ENCODE results near the gene FAT1. TPM values are rescaled to one million over a fixed set of nuclear protein-coding genes. Genes with fewer than 3 reads are reported as not detected.

The FAT1 gene
- total RNA-seq, 1 donor from 2014 or later = 0.90 TPM

DNA sequence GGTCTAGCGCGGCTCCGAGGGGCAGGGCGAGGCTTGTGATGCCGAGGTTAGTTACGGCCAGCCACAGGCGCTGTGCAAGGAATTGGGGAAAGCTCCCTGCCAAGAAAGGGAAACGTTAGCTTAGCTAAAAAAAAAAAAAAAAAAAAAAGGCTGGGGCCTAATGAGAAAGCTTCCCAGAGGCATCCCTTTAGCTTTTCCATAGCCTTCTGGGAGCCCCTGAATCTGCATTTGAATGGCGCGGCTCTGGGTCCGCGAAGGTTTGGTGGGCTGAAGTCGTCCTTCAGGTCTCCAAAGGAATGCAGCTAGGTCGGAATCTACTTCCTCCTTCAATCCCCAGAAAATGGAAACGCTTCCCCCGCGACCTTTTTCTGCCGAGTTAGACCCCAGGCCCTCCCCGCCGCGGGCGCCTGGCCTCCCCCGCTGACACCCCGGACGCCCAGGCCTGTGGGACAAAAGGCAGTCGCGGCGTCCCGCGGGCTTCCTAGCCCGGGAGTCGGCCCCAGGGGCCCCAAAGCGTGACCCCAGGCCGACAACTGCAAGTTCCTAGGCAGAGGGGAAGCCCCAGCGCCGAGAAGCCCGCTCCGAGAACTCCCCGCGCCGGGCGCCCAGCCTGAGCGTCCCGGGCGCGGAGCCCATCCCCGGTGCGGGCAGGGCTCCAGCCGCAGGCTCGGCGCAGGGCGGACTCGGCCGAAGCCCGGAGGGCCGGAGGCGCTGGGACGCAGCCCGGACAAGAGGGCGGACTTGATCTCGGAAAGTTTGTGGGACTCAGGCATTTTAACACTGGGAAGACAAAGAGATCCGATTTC is 605 bp upstream of the FAT1 start:
- DNase-seq (ENCODE audit: low read depth in 2 of 2) = peak in 1 of 2 donors; percentile 1

DNA sequence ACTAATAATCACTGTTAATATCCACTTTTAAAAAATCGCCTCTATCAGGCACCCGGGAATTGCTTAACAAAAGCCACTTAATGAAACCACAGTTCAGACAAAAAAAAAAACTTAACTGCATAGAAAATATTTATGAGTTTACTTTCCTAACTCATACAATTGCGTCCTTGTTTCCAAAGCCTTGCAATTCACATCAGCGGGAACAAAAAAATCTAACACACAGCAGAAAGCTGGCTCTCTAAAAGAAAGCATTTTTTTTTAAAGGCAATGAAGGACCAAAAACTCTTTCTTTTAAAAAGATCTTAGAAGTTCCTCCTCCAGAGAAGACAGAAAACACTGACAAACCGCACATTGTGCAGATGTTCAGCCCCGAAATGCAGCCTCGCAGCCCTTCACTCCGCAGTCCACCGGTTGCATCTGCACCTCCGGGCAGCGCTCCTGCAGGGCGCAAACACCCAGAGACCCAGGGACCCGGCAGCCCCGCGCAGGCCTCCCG is 812 bp downstream of the FAT1 start:
- peak in 1 of 2 donors; percentile 1 for DNase-seq (ENCODE audit: low read depth in 2 of 2)

DNA sequence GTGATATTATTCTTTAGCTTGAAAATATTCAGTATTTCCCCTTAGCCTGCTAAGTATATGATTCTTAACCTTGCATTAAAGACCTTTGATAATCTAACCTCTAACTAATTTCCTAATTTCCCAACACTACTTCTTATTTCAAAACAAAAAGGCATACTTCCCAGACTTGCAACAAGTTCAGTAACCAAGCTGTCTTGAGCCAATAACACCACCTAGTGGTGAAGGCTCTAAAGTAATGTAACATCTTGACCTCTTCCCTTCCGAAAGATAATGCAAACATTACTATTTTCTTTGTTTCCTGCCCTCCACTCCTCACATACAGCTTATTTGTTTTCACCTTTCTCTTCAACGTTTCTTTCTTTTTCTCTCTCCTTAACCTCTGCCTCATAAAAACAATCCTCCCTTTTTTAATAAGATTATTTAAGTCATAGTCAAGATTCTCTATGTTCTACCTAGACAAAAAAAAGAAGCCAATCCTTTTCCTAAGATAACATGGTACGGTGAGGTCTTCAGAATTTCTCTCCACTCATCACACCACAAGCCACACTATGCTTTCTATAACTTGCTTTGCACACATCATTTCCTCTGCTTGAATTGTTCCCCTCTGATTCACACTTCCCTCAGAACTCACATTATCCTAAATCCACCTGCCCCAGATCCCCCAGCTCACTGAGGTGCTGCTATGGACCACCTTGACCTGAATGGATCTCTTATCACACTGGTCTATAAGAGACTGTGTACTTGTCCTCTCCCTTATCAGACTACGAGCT is 3.5 kb downstream of the FAT1 start:
- peak in 1 of 2 donors; percentile 15 for DNase-seq (ENCODE audit: low read depth in 2 of 2)

DNA sequence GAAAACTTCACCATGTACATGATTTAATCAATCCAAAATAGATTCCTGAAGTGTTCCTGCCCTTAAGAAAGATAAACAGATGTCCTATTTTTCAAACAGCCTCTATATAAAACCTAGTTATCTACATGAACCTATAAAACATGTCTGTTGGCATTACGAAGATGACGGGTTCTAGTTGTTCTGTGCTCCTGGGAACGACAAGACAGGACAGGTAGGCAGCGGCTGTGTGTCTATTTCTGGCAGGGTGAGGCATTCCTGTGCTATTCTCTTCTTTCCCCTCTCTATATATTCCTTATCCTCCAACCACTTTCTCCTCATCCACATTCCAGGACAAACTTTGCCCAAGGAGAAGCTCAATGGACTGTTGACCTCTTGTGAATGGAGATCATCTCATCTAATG is 6.1 kb downstream of the FAT1 start:
- DNase-seq (ENCODE audit: low read depth in 2 of 2) = no peak

DNA sequence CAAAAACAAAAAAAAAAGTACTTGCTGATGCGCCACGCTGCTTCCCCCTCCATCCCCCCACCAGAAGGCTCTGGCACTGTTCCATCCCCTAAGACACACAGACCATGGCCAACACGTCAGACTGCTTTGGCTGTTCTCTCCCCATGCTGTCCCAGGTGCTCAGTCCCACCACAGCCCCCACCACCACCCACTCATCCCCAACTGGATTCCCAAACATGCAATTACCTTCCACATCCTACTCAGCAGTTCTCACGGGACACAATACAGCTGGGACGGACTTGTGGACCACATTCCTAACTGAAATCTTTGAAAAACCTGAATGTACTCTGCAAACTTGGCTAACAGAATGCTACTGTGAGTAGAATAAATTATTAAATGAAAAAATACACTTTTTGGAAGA is 8.6 kb downstream of the FAT1 start:
- no peak for DNase-seq (ENCODE audit: low read depth in 2 of 2)

DNA sequence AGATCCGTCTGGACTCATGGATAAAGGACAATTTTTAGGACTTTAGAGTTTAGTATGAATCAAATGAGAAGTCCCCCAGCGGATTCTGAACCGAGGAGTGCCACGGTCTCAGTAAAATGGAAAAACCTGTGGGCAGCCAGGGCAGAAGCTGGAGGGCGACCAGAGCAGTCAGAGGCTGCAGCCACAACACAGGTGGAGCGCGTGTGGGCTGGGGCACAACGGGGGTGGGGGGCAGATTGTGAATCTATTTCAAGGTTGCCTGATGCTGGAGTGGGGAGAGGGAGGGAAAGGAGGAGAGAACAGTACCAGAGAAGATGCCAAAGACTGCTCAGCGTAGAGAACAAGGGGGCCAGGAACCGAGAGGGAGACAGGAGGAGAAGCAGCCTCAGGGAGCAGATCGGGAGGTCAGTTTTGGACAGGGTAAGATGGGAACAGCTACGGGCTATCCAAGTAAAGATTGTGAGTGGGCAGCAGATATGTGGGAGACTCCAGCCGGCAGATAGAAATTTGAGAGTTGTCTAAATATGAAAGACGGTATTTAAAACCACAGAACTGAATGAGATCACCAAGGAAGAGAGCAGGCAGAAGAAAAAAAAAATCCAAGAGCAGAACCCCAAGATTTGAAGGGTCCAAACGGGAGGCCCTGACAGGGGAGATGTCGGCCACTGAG is 9.5 kb downstream of the FAT1 start:
- no peak for DNase-seq (ENCODE audit: low read depth in 2 of 2)

DNA sequence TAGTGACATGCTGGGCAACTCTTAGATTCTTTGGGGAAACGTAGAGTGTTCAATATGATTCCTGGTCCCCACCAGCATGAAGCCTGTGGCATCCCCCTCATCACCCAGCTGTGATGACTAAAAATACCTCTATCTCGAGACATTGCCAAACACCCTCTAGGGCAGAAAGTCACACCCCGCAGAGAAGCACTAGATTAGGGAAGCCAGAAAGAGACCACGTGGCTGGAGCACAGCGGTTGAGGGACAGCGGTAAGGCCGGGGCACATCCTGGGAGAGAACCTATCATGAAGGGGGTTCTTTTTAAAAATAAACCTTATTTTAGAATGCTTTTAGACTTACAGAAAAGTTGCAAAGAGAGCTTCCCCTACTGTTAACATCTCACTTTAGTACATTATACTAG is 11.0 kb downstream of the FAT1 start:
- DNase-seq (ENCODE audit: low read depth in 2 of 2) = no peak

DNA sequence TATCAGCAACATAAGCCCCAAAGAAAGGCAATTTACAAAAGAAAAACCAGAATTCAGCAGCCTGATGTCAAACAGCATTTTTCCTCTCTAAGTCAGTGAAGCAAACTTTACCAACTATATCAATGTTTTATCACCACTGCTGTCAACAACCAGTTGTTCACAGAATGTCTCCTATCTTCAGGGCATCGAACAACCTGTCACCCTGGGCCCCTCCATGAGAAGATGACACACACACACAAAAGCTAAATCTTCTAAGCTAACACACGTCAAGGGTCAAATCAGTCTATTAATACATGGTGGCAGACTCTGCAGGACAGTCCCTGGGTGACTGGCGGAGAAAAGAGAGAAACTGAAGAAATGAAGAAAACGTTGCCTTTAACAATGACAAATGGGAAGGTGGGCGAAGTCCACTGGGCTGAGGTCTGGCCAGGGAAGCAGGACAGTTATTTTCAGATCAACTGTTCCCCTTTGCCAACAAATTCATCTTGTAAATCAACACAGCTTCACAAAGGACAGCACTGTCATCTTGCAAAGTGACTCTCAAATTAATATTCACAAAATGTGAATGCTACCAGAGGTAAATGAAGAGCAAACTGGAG is 13.0 kb downstream of the FAT1 start:
- no peak for DNase-seq (ENCODE audit: low read depth in 2 of 2)

DNA sequence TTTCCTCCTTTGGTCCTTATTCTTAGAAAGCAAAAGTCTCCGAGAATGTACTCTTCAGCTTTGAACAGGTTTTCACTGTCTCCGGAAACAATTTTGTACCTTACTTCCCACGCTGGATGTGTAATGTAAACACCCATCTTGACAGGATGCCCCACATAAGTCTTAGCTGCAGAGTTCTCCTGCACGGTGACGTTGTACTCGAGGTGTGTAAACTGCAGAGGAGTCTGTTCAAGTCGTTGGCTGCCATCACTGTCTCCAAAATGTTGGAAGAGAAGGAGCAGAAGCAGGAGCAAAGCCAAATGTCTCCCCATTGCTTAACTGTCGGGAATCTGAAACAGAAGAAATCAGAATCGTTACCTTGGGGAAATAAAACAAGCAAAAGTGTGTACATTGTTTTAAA is 14.1 kb downstream of the FAT1 start:
- DNase-seq (ENCODE audit: low read depth in 2 of 2) = no peak

DNA sequence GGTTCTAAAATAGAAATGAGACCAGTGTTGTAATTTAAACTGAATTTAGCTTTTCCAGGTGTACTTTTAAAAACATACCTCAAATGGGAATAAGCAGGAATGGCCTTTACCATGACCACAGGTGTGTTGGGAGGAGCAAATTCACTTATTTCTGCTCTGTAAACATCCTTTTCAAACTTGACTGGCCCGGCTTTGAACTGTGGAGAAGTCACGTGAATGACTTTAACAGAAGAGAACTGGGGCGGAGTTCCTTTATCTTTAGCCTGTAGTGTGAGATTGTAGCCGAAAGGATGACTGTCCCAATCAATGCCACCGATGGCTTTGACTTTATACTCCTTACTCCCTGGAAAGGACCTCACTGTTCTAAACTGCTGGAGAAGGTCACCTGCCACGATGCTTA is 15.1 kb downstream of the FAT1 start:
- DNase-seq (ENCODE audit: low read depth in 2 of 2) = no peak

DNA sequence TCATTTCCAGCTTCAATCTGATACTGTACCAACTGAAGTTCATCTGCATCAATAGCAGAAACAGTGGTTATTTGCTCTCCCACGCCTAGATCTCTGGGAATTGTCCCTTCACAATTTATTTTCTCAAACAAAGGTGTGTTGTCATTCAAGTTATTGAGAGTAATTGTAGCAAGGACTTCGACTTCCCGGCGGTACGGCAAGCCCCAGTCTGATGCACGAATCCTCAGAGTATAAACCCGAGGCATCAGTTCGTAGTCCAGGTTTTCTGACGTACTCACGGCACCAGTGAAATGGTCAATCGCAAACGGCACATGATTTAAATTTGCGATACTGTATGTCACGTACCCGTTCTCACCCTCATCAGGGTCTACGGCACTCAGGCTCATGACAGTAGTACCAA is 15.7 kb downstream of the FAT1 start:
- no peak for DNase-seq (ENCODE audit: low read depth in 2 of 2)

DNA sequence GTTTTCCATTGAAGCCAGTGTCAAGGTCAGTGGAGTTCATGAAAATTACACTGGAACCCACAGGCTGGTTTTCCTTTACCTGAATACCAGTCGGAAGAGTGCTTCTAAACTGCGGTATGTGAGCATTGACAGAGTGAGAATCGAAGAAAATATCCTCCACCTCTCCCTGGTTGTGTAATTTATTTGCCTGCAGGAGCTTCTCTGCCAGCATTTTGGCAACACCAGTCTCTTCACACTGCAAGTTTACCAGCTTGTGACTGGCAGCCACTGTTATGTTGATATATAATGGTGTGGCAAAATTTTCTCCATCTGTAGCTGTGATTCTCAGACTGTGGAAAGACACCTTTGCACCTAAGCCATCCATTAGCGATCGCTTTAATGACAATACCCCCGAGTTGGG is 16.1 kb downstream of the FAT1 start:
- DNase-seq (ENCODE audit: low read depth in 2 of 2) = no peak

DNA sequence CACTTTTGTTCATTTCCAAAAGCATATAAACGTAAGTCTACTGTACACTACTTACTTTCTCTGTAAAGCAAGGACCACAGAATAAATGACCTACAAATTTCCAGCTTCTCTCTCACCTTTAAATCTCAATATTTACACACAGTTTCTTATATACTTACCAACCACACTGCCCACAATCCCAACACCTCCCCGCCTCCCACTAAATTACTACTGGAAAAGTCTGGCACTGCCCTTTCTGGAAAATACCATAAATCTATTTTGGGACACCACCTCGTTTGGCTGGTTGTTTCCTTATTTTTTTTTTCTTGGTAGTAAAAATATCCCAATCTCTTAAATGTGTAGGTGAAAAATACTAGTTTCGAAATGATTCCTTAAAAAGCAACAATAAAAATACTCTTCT is 19.6 kb downstream of the FAT1 start:
- no peak for DNase-seq (ENCODE audit: low read depth in 2 of 2)

DNA sequence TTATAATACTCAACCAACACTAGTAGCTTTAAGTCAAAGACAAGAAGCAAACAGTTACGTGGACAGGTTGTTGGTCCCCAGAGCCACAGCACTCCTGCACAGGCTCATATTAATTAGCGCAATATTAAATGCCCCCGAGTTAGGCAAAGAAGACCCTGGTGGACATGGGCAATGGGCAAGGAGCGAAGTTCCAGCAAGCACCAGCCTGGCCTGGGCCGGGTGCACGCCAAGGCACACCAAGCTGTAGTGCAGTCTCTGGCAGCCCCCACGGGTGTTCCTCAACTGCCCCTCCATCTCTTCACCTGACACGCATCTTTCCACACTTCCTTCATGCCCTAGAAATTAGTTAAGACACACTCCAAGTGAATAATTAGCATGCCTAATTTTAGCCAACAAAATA is 20.1 kb downstream of the FAT1 start:
- no peak for DNase-seq (ENCODE audit: low read depth in 2 of 2)

DNA sequence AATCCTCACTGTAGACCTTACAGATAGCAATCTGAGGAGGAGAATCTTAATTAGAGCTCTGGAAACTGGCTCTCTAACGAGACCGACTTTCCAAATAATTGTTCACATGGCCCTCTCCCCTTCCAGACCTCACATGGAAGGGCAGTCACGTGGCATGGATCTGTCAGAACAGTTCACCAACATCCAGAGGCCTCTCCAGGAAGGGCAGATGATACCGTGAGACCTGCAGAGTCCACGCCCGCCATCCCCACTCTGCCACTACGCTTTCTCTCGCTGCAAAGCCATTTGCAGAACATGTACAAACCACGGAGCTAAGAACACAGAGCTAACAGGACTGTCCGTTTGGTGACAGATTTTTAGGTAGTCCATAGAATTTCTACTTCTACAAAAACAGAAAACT is 20.7 kb downstream of the FAT1 start:
- no peak for DNase-seq (ENCODE audit: low read depth in 2 of 2)

DNA sequence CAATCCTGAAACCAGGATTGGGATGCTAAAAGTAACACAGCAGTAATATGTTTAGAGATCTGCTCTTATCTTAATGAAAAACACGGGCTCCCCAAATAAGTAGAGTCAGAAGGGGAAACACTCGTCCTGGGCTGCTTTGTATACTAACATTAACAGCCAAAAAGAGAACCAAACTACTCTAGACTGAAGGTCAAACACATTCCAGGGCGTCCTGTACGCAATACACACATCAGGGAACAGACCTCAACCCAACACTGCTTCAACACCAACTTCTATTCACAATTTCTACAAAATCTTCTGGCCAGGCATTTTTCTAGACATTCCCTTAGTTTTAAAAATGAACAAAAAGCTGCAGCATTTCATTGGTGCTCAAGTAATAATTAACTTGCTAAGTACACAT is 21.4 kb downstream of the FAT1 start:
- no peak for DNase-seq (ENCODE audit: low read depth in 2 of 2)

DNA sequence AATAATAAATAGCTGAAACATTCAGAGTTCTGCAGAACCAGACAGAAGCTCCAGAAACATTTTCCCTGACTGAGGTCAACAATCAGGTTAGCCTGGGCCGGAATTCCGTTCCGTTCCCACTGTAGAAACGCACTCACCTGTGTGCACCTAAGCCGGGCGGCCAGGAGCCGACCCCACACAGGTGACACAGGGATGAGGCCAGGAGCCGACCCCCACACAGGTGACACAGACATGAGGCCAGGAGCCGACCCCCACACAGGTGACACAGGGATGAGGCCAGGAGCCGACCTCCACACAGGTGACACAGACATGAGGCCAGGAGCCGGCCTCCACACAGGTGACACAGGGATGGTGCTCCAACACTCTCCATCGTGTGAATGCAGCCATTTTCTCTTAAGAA is 21.9 kb downstream of the FAT1 start:
- no peak for DNase-seq (ENCODE audit: low read depth in 2 of 2)

DNA sequence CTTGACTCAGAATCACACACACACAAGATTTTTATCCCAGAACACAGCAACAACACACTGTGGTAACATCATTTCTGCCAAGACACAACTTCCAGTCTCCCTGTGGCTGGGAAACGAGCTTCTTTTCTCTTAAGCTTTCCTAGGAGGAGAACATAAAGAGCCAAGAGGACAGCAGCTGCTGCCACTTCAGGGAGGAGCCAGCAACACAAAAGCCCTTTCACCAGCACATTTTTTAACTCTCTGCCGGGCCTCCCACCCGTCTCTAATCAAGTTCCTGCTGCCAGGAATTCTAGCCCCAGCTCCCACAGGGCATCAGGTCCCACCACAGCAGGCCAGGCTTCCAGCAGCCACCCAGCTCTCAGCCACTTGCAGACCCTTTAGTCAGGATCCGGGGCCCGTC is 22.4 kb downstream of the FAT1 start:
- DNase-seq (ENCODE audit: low read depth in 2 of 2) = no peak

DNA sequence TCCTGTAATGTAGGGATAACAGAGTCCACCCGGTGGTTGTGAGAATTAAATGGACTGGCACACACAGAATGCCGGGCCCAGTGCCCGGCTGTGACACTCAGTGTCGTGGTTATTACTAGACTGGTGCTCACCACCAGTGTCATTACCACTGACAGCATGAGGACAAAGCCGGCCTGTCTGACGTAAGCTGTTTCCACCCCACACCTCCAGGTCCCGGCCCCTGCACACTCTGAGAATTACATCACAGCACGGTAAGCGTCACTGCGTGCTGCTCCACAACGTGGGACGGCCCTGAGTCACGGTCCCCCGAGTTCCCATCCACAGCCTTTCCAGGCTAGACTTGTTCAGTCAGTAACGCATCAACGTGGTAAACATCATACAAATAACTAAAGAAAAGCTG is 22.9 kb downstream of the FAT1 start:
- DNase-seq (ENCODE audit: low read depth in 2 of 2) = no peak

DNA sequence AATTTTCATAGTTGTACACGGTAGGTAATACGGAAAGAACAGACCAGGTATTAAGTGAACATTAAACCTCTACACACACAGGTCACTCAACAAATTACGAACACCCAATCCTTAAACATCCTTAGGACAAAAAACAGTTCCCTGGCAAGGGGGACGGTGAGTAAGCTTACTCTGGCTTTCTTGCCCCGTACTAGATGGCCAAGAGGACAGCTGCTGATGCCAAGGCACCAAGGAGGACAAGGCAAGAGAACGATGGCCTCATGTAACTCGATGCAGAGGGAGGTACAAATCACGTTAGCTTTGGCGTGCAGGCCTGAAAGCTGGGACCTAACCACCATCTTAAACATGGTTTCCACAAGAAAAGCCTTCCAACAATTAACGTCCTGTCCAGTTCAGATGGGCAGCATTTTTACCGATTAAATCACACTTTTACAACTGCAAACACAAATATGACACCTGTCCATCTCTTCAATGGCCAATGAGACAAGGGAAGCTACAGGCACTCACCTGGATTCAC is 23.7 kb downstream of the FAT1 start:
- no peak for DNase-seq (ENCODE audit: low read depth in 2 of 2)

DNA sequence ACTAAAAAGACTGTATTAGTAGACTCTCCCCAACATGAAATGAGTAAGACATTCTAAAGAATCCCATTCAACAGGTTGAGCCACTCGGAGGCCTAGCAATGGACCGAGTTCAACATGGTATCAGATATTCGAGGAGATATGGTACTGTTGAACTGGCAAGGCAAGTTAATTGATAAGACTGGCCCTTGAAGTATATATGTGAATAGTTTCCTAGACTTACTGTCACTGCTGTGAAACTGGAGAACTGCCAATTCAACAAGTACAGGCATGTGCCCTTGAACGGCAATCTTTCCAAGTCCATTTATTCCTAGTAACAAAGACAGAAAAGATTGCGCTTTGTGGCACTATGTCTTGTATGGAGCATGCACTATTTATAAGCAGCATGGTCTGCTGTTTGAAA is 24.4 kb downstream of the FAT1 start:
- no peak for DNase-seq (ENCODE audit: low read depth in 2 of 2)

DNA sequence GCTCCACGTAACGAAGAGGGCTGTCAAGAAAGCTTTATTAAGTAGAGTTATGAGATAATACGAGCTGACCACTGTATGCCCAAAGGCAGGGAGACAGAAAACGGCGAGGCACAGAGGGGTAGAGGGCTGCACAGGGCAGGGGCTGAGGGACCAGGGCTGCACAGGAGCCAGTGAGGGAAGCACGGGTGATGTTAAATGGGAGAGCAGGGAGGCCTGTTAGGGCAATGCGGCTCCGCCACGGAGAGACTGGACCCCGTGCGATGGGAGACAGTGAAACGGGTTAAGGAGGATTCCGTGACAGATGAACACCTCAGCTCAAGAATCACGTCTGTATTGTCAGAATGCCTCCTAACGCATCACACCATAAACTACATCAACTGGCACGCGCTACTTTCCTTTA is 25.1 kb downstream of the FAT1 start:
- no peak for DNase-seq (ENCODE audit: low read depth in 2 of 2)

All from dermis microvascular lymphatic vessel endothelial cell (primary cell).